GM15510 (cell line): ENCODE results near the gene IL1RN.

Experiments used
- POLR2A ChIP-seq: IDR thresholded peaks from 3 replicates; pipeline ENCODE4 v1.6.1; 2011; ENCODE audit warnings: borderline replicate concordance; ENCODE audit not compliant: insufficient read length; ENCODE audit errors: extremely low read depth

IL1RN gene

GRCh38 chr2:113157897-113158753, 30.7 kb downstream of the IL1RN start:
- TF ChIP-seq POLR2A: no peak

GRCh38 chr2:113158884-113159553, 31.6 kb downstream of the IL1RN start:
- TF ChIP-seq POLR2A: no peak

GRCh38 chr2:113160248-113160647, 32.9 kb downstream of the IL1RN start:
- TF ChIP-seq POLR2A: no peak

- no peak for TF ChIP-seq POLR2A
Observed at GRCh38 chr2:113160962-113161361, 33.6 kb downstream of the IL1RN start.

GRCh38 chr2:113162173-113162572, 34.8 kb downstream of the IL1RN start:
- no peak for TF ChIP-seq POLR2A

GRCh38 chr2:113162869-113163268, 35.5 kb downstream of the IL1RN start:
- TF ChIP-seq POLR2A: no peak

- TF ChIP-seq POLR2A: no peak
Observed at GRCh38 chr2:113164215-113164929, 37.0 kb downstream of the IL1RN start.

- no peak for TF ChIP-seq POLR2A
Observed at GRCh38 chr2:113164930-113165585, 37.7 kb downstream of the IL1RN start.

GRCh38 chr2:113166187-113166645, 38.8 kb downstream of the IL1RN start:
- TF ChIP-seq POLR2A: no peak

GRCh38 chr2:113167115-113167932, 39.9 kb downstream of the IL1RN start:
- TF ChIP-seq POLR2A: no peak

GRCh38 chr2:113167962-113168340, 40.6 kb downstream of the IL1RN start:
- no peak for TF ChIP-seq POLR2A

- TF ChIP-seq POLR2A: no peak
Observed at GRCh38 chr2:113169002-113169530, 41.7 kb downstream of the IL1RN start.

GRCh38 chr2:113169586-113169985, 42.2 kb downstream of the IL1RN start:
- no peak for TF ChIP-seq POLR2A
